Measurements from ENCODE around the gene ERC1.

Gene ERC1

DNA sequence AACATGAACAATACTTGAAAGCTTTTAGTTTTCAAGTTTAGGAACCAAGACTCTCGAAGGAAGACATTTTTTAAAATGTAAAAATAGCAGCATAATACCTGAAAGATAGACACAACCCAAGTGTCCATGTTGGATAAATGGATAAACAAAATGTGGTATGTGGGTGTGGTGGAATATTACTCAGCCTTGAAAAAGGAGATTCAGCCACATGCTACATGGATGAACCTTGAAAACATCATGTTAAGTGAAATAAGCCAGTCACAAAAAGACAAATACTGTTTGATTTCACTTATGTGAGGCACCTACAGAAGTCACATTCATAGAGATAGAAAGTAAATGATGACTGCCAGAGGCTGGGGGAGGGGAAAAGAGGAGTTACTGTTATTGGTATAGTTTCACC, 374.7 kb downstream of the ERC1 start:
- no peak for DNase-seq

DNA sequence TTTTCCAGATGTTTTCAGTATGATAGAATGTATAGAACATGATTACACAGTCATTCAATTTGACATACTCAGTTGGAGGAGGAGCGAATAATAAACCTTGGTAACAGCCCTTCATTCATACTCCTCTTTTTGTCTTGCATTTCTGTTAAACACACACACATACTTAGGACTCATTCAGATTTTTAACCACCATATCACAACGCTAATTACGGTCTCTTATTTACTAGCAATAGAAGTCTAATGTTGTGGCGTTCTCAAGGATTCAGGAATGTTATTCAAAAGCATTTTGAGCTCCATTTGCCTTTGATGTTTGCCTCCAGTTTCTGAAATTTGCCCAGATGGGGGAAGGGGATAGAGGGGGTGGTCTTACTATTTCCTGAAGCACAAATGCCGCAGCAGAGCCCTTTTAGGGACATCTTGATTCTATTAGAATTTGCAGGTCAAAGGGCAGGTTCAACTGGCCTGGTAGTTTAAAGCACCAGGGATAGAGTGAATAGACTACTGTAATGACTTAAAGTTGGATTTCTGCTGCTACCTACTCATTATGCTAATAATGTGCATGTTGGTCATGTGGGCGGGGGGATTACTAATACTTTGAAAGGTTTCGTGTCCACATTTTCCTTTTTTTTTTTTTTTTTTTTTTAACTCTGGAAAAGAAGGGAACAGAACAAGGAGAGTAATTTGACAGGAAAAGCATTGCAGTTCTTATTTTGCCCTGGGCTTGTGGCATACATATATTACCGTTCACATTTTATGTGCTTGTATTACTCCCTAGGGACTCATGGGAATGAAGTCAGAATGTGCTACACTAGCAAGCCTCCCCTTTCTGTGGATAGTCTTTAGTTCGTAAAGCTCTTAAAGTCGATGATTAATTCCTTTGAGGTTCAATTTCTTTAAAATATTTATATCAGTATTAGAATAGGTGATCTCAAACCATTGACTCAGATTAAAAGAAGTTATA, 376.6 kb downstream of the ERC1 start:
- DNase-seq: no peak

DNA sequence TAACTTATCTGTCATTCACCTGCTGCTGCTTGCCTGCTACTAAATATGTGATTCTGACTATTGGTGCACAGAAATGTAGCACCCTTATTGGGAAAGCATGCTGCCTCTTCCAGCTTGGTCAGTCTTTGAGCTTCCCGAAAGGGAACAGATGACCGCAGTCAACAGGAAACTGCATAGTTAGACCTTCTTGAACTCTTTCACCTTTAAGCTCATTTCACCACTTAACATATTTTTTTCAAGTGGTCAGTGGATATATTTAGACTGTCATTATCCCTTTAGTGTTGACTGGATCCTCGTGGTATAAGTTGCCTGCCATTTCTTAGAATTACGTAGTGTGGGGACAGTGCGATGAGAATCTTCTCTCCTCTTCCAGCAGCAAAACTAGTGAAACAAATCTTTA, 378.4 kb downstream of the ERC1 start:
- no peak for DNase-seq

DNA sequence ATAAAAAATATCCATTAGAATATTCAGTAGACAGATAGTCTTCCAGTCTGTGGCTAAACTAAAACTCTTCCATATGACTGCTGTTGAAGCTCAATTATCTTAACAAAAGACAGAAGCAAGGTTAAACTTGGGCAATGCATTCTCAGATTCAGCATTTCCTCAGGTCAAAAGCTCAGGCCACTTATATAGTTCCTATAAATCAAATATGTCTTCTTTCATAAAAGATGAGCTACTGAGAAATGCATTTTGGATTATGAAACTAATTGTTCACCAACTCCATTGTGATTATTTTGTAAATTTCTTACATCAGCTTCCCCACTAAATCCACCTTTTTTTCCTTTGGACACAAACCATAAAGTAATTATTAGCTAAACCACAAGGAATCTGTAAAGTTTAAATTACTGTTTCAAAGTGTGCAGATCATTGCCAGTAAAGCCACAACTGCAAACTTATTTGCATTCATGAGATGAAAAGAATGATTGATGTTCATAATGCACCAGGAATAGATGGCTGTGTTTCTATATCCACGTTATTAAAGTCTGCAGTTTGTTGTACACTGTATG, 379.0 kb downstream of the ERC1 start:
- no peak for DNase-seq

DNA sequence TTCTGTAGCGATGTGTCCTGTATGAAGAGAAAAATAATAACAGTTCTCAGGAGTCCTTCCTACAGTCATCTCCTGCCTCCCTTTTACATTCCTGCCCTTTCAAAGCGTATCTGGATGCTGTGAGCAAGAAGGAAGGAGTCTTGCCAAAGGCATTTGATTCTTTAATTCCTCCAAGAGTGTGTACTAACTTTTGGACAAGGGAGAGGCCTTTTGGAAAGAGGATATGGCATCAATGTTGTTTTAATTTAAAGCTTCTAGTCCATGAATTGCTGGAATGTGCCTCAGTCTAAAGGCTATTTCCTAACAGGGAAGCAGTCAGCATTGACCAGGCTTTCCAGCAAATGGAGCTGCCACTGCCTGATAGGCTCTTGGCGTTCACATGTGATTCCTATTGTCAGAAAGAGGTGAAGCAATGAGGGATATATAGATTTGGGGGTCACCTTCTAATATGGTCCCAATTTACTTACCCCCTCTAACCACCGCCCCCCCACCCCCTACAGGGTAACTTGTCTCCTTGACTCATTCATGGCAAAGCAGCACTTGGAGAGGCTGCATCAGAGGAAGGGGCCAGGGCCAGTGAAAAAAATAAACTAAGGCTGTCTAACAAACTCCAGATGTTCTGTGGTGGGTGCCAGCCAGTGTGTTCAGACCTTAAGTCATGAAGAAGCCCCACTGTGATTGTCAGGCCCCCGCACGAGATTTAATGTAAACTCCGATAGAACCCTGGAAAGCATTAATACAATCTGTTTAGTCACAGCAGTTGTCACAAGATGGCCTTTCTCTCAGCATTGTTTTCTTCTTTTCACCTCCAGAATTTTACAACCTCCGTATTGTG, 383.1 kb downstream of the ERC1 start:
- DNase-seq: no peak

DNA sequence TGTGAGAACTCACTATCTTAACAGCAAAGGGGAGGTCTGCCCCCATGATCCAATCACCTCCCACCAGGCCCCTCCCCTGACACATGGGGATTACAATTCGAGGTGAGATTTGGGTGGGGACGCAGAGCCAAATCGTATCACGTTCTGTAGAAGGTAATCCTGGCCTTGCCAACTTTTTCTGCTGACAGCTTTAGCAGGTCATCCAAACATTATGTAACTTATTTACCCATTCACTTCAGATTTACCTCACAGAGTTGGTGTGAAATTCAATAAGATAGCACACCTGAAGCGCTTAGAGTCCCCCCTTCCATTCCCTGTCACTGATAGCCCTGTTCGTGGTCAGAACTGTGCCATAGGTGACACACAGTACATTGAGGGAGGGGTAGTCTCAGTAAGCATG, 384.3 kb downstream of the ERC1 start:
- no peak for DNase-seq

DNA sequence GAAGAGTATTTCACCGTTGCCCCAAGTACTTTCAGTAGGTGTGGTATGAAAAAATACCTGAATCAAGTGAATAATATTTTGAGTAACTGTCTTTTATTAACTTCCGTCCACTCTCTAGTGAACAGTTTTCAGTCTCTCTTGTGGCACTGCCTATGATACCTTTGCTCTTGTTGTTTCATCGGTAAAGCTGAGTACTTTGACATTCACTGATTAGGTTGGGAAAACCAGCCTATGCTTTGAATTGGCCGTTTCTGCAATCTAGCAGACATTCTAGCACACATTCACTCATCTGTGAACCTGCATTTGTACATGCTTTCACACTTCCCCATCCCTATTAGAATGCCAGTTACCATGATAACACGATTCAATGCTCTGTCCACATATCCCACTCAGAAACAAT, 386.1 kb downstream of the ERC1 start:
- DNase-seq: no peak

DNA sequence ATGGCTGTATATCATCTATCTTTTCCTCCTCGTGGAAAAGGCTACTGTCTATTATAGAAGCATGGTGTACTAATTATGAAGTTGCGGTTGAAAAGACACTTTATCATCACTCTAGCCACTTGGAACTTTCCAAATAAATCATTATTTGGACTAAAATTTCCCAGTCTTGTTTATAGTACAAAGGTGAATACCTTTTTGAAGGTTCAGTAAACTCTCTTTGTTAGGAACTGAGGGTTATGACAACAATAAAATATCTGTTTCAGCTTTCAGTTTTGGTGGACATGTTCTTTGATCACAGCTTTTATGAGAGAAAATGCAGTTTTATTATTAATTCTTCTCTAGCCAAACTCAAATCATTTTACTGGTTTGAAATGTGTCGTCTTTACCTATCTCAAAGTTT, 386.7 kb downstream of the ERC1 start:
- no peak for DNase-seq

DNA sequence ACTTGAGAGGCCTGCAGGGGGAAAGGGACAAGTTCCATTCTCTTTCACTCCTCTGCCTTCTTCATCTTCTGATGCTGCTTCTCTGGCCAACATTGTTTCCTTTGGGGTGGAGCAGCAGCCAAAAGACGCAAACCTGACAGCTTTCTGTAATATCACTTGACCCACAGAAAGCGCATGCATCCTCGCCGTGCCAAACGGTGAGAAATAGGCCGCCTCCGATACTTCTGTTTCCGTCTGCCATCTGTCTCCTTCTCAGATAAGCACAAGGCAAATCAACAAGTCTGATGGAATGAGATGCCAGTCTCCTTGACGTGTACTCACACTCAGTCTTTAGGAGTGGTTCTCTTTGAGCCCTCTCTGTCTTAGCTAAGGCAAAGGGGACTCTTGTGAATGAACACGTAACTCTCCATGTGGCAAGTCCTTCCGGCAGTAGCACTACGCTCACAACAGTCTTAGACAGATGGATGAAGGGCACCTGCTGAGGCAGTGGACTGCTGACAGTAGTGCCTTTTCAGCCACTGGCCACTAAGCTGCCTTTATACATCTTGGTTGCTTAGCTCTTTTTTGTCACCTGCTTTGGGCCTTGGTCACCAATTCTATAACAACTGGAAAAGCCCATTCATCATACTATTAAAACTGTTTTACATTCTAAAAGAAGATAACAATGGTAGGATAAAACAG, 389.3 kb downstream of the ERC1 start:
- no peak for DNase-seq

DNA sequence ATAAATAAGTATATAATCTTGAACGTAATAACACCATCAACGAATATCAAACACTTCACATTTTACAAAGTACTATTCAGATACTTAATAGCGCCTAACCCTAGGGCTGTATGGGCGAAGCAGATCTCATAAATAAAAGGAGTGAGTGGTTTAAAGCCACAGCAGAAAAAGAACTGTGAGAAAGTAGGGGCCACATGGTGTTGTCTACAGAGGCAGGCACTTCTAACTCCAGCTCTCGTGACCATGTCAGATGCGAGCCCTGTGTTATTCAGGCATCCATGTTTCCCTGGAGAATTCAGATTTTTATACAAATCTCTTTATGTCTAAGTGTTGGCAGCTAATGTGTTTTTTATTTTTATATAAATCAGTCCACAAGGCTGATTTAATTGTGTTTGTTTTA, 391.1 kb downstream of the ERC1 start:
- no peak for DNase-seq

DNA sequence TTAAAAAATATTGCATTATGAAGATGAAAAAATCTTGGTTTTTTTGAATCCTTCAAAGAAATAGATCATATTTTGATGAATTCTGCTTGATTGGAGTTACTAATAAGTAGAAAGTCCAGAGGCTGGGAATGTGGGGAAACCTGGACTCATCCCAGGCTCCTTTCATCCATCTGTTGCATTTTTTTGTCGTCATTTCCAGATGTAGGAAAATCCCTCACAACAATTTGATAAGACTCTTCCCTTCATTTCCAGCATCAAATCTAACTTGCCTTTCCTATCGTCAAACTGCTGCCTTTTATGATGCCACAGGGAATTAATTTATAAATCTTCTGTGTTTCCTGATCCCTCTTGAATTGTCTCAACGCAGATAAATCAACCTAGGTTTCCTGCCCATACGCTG, 391.8 kb downstream of the ERC1 start:
- no peak for DNase-seq

DNA sequence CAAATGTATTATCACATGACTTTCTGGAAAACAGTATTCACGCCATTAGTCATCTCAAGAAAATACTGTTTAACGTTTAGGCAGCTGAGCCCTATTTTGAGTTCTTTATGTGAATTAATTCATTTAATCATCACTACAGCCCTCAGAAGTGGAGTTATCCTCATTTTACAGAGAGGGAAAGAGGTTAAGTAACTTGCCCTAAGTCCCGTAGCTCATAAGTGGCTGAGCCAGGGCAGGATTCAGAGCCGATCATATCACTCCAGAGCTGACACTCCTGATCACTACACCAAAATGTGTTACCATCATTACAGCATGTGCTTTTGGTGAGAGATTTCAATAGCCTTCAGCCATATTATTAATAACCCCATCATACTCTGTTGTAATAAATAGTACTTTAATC, 392.7 kb downstream of the ERC1 start:
- DNase-seq: no peak

DNA sequence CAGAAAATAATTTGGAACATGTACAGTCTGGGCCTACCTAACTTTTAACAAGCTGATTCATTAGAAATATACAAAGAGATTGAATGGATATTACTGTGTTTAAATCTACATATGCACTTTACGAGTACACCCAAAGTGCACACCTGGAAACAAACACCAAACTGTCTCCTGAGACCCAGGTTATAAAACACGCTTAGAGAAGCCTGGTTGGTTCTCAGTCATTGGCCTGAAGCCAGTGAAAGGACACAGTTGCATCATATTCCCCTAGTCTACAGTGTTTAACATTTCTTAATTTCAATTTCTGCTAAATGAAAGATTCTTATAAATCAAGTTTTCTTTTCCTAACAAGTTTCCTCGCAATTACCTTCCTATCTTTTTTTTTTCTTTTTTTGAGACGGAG, 393.9 kb downstream of the ERC1 start:
- DNase-seq: no peak

DNA sequence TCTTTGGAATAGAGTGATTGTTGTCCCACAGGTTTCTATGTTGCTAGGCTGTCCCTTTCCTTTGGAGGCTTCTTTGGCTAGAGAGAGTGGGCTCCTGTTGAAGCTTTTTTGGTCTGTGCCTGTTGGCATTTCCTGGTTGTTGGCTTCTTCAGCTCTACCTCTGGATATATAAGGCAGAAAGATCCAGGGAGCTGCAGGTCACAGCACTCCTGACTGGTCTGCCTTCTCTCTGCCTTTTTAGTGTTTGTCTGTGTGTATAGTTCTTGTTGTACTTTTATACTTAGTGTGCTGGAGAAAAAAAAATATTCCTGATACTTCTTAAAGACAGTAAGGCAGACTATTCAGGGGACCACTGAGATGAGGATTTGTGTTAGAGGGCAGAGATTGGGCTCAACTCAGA, 400.7 kb downstream of the ERC1 start:
- DNase-seq: no peak

DNA sequence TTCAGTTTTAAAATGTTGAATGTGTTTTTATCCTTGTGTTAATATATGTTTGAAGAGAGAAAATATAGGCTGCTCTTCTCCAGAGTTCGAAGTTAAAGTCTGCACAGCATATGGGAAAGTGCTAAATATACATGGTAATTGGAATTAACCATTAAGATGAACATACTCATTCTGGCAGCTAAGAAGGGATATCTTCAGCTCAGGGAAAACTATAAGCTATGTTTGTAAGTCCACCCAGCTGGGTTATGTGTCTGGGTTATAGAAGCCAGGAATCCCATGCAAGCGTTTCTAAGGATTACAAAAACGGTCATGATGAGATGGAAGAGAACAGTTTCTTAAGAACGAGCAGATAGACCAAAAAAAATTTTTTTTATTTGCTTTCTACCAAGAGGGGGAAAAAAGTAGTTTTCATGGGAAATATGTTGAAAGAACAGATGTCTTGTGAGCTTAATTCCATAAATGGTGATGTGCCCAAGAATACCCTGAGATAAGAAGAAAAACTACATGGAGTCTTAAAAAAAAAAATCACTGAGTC, 404.5 kb downstream of the ERC1 start:
- DNase-seq: no peak

DNA sequence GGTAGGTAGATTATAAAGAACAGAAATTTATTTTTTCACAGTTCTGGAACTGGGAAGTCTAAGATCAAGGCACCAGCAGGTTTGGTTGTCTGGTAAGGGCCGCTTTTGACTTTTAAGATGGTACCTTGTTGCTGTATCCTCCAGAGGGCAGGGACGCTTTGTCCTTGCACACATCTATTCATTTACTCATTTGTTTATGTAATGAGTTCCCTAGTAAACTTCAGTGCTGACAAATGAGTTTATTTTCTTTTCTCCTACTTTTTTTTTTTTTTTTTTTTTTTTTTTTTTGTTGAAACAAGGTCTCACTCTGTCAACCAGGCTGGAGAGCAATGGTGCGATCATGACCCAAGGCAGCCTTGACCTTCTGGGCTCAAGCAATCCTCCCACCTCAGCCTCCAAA, 407.6 kb downstream of the ERC1 start:
- DNase-seq: no peak

DNA sequence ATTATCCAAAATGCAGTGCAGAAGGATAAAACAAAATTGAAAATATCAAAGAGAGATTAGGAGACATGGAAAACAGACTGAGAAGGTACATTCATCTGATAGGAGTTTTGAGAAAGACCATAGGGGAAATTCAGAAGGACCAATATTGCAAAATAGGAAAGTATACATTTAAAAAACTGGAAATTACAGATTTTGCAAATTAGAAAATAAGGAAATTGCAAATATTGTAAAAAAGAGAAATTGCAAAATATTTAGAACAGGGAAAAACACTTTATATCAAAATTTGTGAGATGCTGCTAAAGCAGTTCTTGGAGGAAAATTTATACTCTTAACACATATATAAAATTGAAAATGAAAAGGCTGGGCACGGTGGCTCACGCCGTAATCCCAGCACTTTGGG, 410.9 kb downstream of the ERC1 start:
- no peak for DNase-seq

DNA sequence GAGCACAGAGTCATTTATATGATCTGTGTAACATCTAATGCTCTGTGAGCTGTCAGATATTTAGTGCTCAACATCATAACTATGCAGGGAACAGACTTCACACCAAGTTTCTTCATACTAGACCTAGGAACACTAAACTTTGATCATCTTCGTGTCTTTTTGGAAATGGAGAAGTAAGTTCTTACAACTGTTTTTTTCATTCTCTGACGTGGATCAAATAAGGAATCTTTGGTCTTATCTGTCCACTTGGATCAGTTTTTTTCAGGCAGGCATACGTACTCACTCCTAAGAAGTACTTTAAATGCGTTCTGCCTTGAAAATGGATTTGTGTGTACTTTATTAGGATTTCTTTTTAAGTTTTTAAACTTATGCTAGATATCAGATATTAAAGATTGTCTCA, 412.4 kb downstream of the ERC1 start:
- DNase-seq: no peak

DNA sequence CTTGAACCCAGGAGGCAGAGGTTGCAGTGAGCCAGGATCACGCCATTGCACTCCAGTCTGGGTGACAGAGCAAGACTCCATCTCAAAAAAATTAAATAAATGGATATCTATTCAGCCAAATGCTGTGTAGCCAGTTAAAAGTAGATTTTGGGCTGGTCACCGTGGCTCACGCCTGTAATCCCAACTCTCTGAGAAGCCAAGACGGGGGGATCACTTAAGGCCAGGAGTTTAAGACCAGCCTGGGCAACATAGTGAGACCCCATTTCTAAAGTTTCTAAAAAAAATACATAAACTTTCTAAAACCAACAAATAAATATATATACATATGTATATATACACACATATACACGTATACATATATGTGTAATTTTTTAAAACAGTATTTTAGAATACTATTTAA, 414.6 kb downstream of the ERC1 start:
- no peak for DNase-seq

DNA sequence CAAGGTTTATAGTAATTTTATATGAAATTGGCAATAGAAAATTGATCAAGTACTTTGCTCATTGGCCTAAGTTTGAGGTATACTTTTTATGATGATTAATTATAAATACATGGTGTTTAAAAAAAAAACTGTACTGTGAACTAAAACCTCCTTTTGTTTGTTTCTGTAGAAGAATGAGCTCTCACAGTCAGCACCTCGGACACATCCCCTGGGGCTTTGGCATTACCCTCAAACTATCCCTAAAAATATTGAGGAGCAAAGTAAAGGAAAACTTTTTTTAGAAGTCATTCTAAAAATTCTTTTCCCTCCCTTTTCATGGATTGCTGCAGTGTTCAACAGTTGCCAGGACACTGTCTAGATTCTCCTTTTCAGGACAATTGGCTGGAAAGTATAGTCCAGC, 419.8 kb downstream of the ERC1 start:
- no peak for DNase-seq

DNA sequence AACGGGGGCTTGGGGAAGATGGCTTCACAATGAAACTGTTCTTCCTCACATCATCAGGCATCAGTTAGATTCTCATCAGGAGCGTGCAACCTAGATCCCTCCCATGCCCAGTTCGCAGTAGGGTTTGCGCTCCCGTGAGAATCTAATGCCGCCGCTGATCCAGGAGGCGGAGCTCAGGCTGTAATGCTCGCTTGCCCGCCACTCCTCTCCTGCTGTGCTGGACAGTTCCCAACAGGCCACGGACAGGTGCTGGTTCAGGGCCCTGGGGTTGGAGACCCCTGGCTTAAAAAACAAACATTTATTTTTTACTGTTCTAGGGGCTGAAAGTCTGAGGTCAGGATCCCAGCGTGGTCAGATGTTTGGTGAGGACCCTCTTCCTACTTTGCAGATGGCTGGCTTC, 422.9 kb downstream of the ERC1 start:
- DNase-seq: no peak

DNA sequence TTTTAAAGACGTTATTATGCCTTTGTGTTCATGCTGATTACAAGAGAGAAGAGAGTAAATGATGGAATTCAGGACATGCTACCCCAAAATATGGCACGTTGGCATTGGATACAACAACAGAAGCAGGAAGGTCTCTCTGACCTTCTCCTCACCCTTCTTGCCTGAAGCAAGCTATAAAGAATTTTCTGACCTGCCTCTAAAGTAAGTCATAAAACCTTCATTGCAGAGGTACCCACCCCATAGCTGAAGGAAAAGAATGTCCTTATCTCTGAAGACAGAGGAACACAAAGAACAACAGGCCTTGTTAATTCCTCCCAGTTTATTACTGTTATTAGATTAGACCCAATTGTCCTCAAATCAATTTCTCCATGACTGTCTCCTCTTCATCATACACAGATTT, 427.1 kb downstream of the ERC1 start:
- DNase-seq: no peak

DNA sequence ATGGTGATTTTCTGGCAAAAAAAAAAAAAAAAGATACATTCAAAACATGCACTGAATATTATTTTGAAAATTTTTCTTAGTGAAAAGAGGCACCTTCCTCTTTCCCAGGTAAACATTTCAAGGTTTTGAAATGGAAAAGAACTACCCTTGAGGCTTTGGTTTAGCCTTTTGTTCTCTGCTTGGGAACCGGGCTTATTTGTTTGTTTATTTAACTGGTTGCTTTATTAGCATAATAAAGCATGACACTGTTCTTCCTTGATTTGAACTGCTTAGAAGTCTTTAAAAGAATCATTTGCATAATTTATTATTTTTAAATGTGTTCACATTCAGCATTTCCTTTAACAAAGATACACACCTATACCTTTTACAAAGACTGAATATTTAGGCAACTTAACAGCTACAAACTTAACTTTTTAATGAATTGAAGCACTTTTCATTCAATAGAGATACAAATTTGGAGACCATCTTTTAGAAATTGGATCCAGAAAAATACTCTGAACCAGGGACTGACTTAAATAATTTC, 428.9 kb downstream of the ERC1 start:
- DNase-seq: no peak

Data from activated CD4-positive, alpha-beta T cell treated with anti-CD3 and anti-CD28 coated beads, Interleukin-2, amount 50 U/mL, for 1 hour (primary cell).